ENCODE measurements around the gene OLA1. TPM values are rescaled to one million over a fixed set of nuclear protein-coding genes. Genes with fewer than 3 reads are reported as not detected.

OLA1 gene
- polyA plus RNA-seq, 3 donors: 24.9 to 72.3 (median 71.9) TPM

GRCh38 chr2:174053355-174054151 is 194.8 kb downstream of the OLA1 start:
- Histone ChIP-seq H3K27me3 (ENCODE audit: control insufficient read depth in 2 of 2, insufficient read depth in 2 of 2, low read length in 2 of 2) (no peaks in the 10 kb centered on the region), H3K4me2 (replicated peaks; ENCODE audit: extremely low read depth, low read length, poor library complexity, severe bottlenecking) (no peak overlapping the region), H3K4me1 (ENCODE audit: control insufficient read depth in 1 of 2, insufficient read depth in 2 of 2, low read length in 2 of 2) (no peaks in the 10 kb centered on the region), H3K79me2 (ENCODE audit: insufficient read depth, low read length) (no peaks in the 10 kb centered on the region), H3K4me3 (replicated peaks in 1 of 3; ENCODE audit: low read depth in 2 of 3, low read length in 3 of 3) (no peak overlapping the region), H3K36me3 (replicated peaks in 1 of 2; ENCODE audit: control insufficient read depth in 1 of 2, insufficient read depth in 2 of 2, low read length in 2 of 2) (no peaks in the 10 kb centered on the region), H4K20me1 (ENCODE audit: insufficient read depth, low read length) (no peaks in the 10 kb centered on the region), H3K27ac (ENCODE audit: low read depth in 1 of 2, low read length in 2 of 2) (no peak overlapping the region), H3K9me3 (replicated peaks in 1 of 2; ENCODE audit: control insufficient read depth in 1 of 2, insufficient read depth in 1 of 2, low read length in 2 of 2) (peaks cover 1 to 6% of the 10 kb centered on the region in 2 donors), H3K9ac (ENCODE audit: insufficient read depth, low read length, poor library complexity, severe bottlenecking) (no peak overlapping the region), H2AFZ (ENCODE audit: insufficient read depth, low read depth, low read length, poor library complexity, severe bottlenecking) (no peak overlapping the region)
- DNase-seq: no peak
- H3K9me3 Mint-ChIP-seq: peaks cover 0 to 10% (median 5%) of the 10 kb centered on the region in 7 donors
- H3K4me1 Mint-ChIP-seq: peaks cover 8% of the 10 kb centered on the region
- H3K36me3 Mint-ChIP-seq: no peaks in the 10 kb centered on the region
- intact Hi-C loops (cut with micrococcal nuclease): no loop called here
- peaks cover 0 to 7% (median 1%) of the 10 kb centered on the region in 3 donors for H3K27me3 Mint-ChIP-seq (ENCODE audit: low read depth in 3 of 3)
- H3K4me3 Mint-ChIP-seq: no peak overlapping the region
- H3K27ac Mint-ChIP-seq: no peak overlapping the region
- no peak for TF ChIP-seq CTCF (IDR thresholded peaks at IDR 0.05)
- WGBS (ENCODE audit: insufficient coverage): 45% methylated on average over 5 of the region's 10 CpGs

- Mint-ChIP-seq H3K4me1 (peaks cover 8% of the 10 kb centered on the region), H3K27me3 (ENCODE audit: low read depth in 3 of 3) (peaks cover 0 to 7% (median 1%) of the 10 kb centered on the region in 3 donors), H3K4me3 (no peak overlapping the region), H3K9me3 (peaks cover 0 to 8% (median under 1%) of the 10 kb centered on the region in 7 donors), H3K36me3 (no peaks in the 10 kb centered on the region), H3K27ac (no peak overlapping the region)
- no peaks in the 10 kb centered on the region for H3K27me3 ChIP-seq (ENCODE audit: control insufficient read depth in 2 of 2, insufficient read depth in 2 of 2, low read length in 2 of 2)
- no peak overlapping the region for H3K4me3 ChIP-seq (replicated peaks in 1 of 3; ENCODE audit: low read depth in 2 of 3, low read length in 3 of 3)
- no peak overlapping the region for H2AFZ ChIP-seq (ENCODE audit: insufficient read depth, low read depth, low read length, poor library complexity, severe bottlenecking)
- H3K9me3 ChIP-seq (replicated peaks in 1 of 2; ENCODE audit: control insufficient read depth in 1 of 2, insufficient read depth in 1 of 2, low read length in 2 of 2): peaks cover 0 to 3% of the 10 kb centered on the region in 2 donors
- H3K9ac ChIP-seq (ENCODE audit: insufficient read depth, low read length, poor library complexity, severe bottlenecking): no peak overlapping the region
- intact Hi-C loops (cut with micrococcal nuclease): no loop called here
- H3K4me2 ChIP-seq (replicated peaks; ENCODE audit: extremely low read depth, low read length, poor library complexity, severe bottlenecking): no peak overlapping the region
- TF ChIP-seq CTCF (IDR thresholded peaks at IDR 0.05): no peak
- peaks cover 0 to 2% of the 10 kb centered on the region in 2 donors for H3K4me1 ChIP-seq (ENCODE audit: control insufficient read depth in 1 of 2, insufficient read depth in 2 of 2, low read length in 2 of 2)
- no CpG with 5 or more reads among the region's 3 CpGs for WGBS (ENCODE audit: insufficient coverage)
- H3K27ac ChIP-seq (ENCODE audit: low read depth in 1 of 2, low read length in 2 of 2): no peak overlapping the region
- H3K79me2 ChIP-seq (ENCODE audit: insufficient read depth, low read length): no peaks in the 10 kb centered on the region
- no peaks in the 10 kb centered on the region for H4K20me1 ChIP-seq (ENCODE audit: insufficient read depth, low read length)
- no peaks in the 10 kb centered on the region for H3K36me3 ChIP-seq (replicated peaks in 1 of 2; ENCODE audit: control insufficient read depth in 1 of 2, insufficient read depth in 2 of 2, low read length in 2 of 2)
- no peak for DNase-seq
These were observed 195.8 kb downstream of the OLA1 start for GRCh38 chr2:174052584-174052976.
